NCI-H2171 treated with DMSO at 0.1 percent for 48 hours (cell line): Measurements from ENCODE around the gene AGO3.
"Not testable (repeated sequence)": the region's sequence is repeated elsewhere in the genome, so short reads cannot be mapped to it uniquely, and the experiment has no call there.

Experiments used
- DNase-seq: peaks from one replicate; lab custom pipeline; 2025; lab: John Stamatoyannopoulos, UW

The AGO3 gene

DNA sequence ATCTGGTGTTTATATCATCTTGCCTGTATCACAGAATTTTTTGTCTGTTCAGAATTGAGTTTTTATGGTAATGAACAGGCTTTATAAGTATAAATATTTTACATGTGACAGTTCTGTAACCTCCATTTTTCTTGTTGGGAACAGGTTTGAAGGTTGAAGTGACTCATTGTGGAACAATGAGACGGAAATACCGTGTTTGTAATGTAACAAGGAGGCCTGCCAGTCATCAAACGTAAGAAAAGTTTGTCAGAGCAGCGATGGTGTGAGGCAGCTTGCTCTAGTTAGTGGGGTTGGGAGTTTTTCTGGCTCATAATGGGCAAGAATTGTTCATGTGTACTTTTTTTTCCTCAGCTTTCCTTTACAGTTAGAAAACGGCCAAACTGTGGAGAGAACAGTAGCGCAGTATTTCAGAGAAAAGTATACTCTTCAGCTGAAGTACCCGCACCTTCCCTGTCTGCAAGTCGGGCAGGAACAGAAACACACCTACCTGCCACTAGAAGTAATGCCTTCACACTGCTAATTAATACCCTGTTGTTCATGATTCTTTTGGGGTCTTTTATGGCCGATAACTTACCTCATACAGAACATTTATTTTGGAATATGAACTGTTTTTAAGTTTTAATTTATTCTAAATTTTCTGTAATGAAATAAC is 77.8 kb downstream of the AGO3 start:
- no peak for DNase-seq

GRCh38 chr1:36014722-36015220 is 83.9 kb downstream of the AGO3 start:
- DNase-seq: no peak

DNA sequence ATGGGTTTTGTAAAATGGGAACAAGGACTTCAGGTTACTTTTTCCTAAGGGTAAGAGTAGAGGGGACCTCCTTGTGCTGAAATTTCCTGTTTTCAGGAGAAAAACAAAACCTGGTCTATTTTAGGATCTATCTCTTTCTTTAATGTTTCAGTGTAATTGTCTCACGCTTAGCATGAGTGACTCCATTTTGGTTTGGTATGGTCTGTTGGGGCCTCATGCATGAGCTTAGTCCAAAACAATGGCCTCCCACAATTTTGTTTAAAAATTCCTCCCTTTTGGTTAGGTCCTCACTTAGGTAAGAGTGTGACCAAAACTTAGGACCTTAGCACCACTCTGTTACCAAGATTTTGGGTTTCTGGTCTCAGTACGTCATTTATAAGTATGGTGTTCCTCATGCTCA is 85.8 kb downstream of the AGO3 start:
- no peak for DNase-seq

GRCh38 chr1:36023098-36023769 is 92.3 kb downstream of the AGO3 start:
- no peak for DNase-seq

GRCh38 chr1:36024024-36024423 is 93.1 kb downstream of the AGO3 start:
- not testable (repeated sequence) for DNase-seq

- no peak for DNase-seq
Observed at GRCh38 chr1:36024847-36025246, 93.9 kb downstream of the AGO3 start.

DNA sequence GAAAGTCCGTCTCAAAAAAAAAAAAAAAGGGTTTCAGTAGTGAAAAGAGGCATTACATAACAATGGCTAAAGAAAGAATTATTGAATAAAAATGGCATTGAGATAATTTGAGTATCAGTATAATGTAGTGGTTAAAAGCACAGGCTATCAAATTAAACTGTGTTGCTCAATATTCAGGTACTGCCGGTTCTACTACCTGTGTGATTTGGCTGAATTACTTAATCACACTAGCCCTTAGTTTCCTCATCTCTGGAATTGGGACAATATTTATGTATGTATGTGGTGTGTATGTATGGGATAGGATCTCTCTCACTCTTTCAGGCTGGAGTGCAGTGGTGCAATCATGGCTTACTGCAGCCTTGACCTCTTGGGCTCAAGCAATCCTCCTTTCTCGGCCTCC is 96.9 kb downstream of the AGO3 start:
- no peak for DNase-seq

- no peak for DNase-seq
Observed at GRCh38 chr1:36031441-36031840, 100.5 kb downstream of the AGO3 start.

GRCh38 chr1:36034692-36035091 is 103.8 kb downstream of the AGO3 start:
- no peak for DNase-seq

- DNase-seq: no peak
Observed at GRCh38 chr1:36035154-36035553, 104.2 kb downstream of the AGO3 start.

- DNase-seq: no peak
Observed at GRCh38 chr1:36040238-36040637, 109.3 kb downstream of the AGO3 start.

DNA sequence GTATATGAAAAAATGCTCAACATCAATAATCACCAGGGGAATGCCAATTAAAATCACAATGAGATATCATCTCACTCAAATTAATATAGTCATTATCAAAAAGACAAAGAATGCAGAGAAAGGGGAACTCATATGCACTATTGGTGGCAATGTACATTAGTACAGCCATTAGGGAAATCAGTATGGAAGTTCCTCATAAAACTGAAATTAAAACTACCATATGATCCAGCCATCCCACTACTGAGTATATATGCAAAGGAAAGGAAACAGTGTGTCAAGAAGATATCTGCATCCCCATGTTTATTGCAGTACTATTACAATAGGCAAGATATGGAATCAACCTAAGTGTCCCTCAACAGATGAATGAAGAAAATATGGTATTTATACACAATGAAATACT is 120.9 kb downstream of the AGO3 start:
- no peak for DNase-seq

GRCh38 chr1:36053978-36054377 is 123.1 kb downstream of the AGO3 start:
- DNase-seq: no peak

- no peak for DNase-seq
Observed at GRCh38 chr1:36055706-36056105, 124.8 kb downstream of the AGO3 start.

DNA sequence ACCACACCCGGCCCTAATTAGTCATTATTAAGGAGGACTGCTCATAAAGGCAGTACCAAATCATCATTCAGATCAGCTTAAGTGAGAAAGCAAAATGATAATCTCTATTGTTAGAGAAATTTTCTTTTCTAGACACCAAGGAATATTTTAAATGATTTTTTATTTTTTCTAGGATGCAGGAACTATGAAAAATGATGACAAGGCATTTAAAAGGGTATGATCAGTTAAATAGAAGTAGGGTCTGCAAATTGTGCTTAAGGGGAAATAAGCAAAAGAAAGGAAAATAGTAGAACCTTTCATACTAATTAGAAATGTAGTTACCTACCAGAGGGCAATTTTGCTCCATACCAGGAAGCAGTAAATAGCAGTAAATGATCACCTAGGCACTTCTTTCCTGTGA is 131.4 kb downstream of the AGO3 start:
- DNase-seq: no peak

GRCh38 chr1:36067871-36068270 is 137.0 kb downstream of the AGO3 start:
- no peak for DNase-seq

DNA sequence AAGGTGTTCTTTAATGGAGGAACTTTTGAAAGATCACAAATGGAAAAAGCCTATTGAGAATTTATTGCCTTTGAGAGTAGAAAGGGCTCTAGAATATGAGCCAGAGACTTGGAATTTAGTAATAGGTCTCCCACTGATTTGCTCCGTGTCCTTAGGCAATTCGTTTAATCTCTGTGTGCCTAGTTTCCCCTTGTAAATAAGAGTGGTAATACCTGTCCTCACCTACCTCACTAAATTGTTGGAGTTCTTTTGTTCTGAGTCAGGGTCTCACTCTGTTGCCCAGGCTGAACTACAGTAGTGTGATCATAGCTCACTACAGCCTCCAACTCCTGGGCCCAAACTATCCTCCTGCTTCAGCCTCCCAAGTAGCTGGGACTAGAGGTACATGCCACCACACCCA is 138.0 kb downstream of the AGO3 start:
- DNase-seq: no peak

- DNase-seq: peak; percentile 84
Observed at GRCh38 chr1:36070349-36070748, 139.4 kb downstream of the AGO3 start.

DNA sequence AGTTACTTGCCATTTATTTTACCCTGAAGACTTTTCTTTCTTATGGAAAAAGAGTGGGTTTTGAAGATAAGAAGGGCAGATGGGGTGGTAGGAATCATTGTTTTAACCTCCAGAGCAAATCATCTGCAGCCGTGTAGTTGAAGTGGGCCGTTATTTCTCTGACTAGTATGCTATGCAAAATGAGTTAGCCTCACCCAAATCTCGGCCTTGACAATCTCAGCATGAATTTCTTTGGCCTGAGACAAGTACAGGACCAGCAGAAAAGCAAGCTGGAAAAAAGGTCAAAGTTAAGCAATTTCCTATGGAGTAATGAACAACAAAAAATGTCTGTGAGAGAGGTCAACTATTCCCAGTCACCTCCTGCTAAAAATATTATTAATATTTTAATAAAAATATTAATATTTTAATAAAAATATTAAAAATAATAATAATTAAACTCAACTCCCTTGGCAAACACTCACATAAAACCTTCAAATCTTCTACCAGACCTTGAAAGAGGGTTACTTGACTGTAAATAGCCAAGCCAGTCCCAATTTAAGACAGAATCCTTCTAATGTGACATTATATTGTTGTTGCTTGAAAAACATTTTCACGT is 146.2 kb downstream of the AGO3 start:
- DNase-seq: no peak

- no peak for DNase-seq
Observed at GRCh38 chr1:36080236-36080635, 149.3 kb downstream of the AGO3 start.

- no peak for DNase-seq
Observed at GRCh38 chr1:36080801-36081200, 149.9 kb downstream of the AGO3 start.

DNA sequence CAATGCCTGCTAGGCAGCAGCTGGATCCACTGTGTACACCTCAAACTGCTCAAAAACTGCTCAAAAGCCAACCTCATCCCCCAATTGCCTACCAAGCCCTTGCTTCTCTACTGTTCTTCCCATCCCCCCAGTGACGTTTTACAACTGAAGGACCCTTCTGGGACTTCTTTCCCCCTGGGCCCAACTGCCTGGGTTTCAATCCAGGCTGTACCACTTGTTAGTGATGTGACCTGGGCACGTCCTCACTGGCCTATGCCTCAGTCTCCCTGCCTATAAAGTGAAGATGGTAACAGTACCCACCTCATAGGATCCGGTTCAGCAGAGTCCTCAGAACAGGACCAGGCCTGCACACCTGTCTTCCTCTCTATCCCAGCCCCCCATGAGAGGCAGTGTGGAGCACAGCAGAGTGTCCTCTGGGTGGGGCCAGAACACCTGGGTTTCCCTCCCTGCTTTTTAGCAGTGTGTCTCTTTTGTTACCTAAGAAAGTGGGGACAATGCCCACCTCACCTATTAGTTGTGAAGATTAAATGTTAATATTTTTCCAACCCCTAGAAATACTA is 151.1 kb downstream of the AGO3 start:
- DNase-seq: peak; percentile 30

DNA sequence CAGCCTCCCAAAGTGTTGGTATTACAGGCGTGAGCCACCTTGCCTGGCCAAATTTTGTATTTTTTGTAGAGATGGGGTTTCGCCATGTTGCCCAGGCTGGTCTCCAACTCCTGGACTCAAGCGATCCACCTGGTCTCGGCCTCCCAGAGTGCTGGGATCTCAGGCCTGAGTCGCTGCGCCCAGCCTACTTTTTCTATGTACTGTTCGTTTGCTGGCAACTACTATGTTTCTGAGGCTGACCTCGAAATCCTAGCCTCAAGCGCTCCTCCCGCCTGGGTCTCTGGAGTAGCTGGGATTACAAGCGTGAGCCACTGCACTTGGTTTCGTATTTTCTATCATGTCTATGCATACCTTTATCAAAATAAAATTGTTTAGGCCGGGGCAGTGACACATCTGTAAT is 152.3 kb downstream of the AGO3 start:
- no peak for DNase-seq
